ENCODE measurements around the gene PLEKHA6.

Gene PLEKHA6

GRCh38 chr1:204188959-204189639 is 170.6 kb downstream of the PLEKHA6 start:
- no peaks in the 10 kb centered on the region for H3K4me1 ChIP-seq (ENCODE audit: control insufficient read depth in 1 of 2, insufficient read depth in 2 of 2, low read length in 2 of 2)
- no peaks in the 10 kb centered on the region for H3K9me3 ChIP-seq (ENCODE audit: insufficient read depth, low read depth, low read length)
- no peak overlapping the region for H4K8ac ChIP-seq (ENCODE audit: low read depth, low read length)
- H3K27ac ChIP-seq (ENCODE audit: low read depth, low read length): no peak overlapping the region
- H3K4ac ChIP-seq (ENCODE audit: low read depth, low read length): no peak overlapping the region
- no peak overlapping the region for H2BK5ac ChIP-seq (ENCODE audit: low read depth, low read length, poor library complexity)
- no peak overlapping the region for H3K14ac ChIP-seq (ENCODE audit: low read length)
- no peak overlapping the region for H4K12ac ChIP-seq (ENCODE audit: low read depth, low read length)
- no peak overlapping the region for H3K4me3 ChIP-seq (ENCODE audit: low read depth, low read length)
- no peaks in the 10 kb centered on the region for H3K79me2 ChIP-seq (ENCODE audit: control insufficient read depth, insufficient read depth, low read length, poor library complexity)
- H3K9ac ChIP-seq (ENCODE audit: low read length): no peak overlapping the region
- H2BK12ac ChIP-seq (ENCODE audit: low read length): no peak overlapping the region
- H2BK120ac ChIP-seq (ENCODE audit: insufficient read depth, low read length, poor library complexity): no peak overlapping the region
- no peaks in the 10 kb centered on the region for H3K79me1 ChIP-seq (ENCODE audit: low read length)
- H3K27me3 ChIP-seq (ENCODE audit: insufficient read depth, low read length): peaks cover 5% of the 10 kb centered on the region
- DNase-seq: no peak
- H4K91ac ChIP-seq (ENCODE audit: low read depth, low read length): no peak overlapping the region
- WGBS (ENCODE audit: extremely low coverage, insufficient coverage, insufficient read length): no CpG with 5 or more reads among the region's 11 CpGs
- no peak overlapping the region for H3K18ac ChIP-seq (ENCODE audit: low read length)
- H3K4me2 ChIP-seq (ENCODE audit: low read length): no peak overlapping the region
- H2AFZ ChIP-seq (ENCODE audit: insufficient read depth, low read length, poor library complexity): no peak overlapping the region
- H3K36me3 ChIP-seq (ENCODE audit: control insufficient read depth in 1 of 2, insufficient read depth in 2 of 2, low read length in 2 of 2): no peaks in the 10 kb centered on the region
- H3K23ac ChIP-seq (ENCODE audit: low read length): peak overlapping the region; percentile 40
- no peak overlapping the region for H2AK5ac ChIP-seq (ENCODE audit: low read length)

GRCh38 chr1:204186597-204186996 is 173.1 kb downstream of the PLEKHA6 start:
- Histone ChIP-seq H4K12ac (ENCODE audit: low read depth, low read length) (no peak overlapping the region), H2AFZ (ENCODE audit: insufficient read depth, low read length, poor library complexity) (no peak overlapping the region), H3K9me3 (ENCODE audit: insufficient read depth, low read depth, low read length) (no peaks in the 10 kb centered on the region), H3K4ac (ENCODE audit: low read depth, low read length) (no peak overlapping the region), H3K4me1 (ENCODE audit: control insufficient read depth in 1 of 2, insufficient read depth in 2 of 2, low read length in 2 of 2) (no peaks in the 10 kb centered on the region), H3K14ac (ENCODE audit: low read length) (no peak overlapping the region), H4K91ac (ENCODE audit: low read depth, low read length) (no peak overlapping the region), H4K8ac (ENCODE audit: low read depth, low read length) (no peak overlapping the region), H2BK5ac (ENCODE audit: low read depth, low read length, poor library complexity) (no peak overlapping the region), H3K23ac (ENCODE audit: low read length) (no peak overlapping the region), H3K79me1 (ENCODE audit: low read length) (no peaks in the 10 kb centered on the region), H3K9ac (ENCODE audit: low read length) (no peak overlapping the region), H3K4me2 (ENCODE audit: low read length) (no peak overlapping the region), H2BK12ac (ENCODE audit: low read length) (no peak overlapping the region), H2BK120ac (ENCODE audit: insufficient read depth, low read length, poor library complexity) (no peak overlapping the region), H3K79me2 (ENCODE audit: control insufficient read depth, insufficient read depth, low read length, poor library complexity) (no peaks in the 10 kb centered on the region), H2AK5ac (ENCODE audit: low read length) (no peak overlapping the region), H3K18ac (ENCODE audit: low read length) (no peak overlapping the region), H3K36me3 (ENCODE audit: control insufficient read depth in 1 of 2, insufficient read depth in 2 of 2, low read length in 2 of 2) (no peaks in the 10 kb centered on the region), H3K4me3 (ENCODE audit: low read depth, low read length) (peak overlapping the region; percentile 20), H3K27ac (ENCODE audit: low read depth, low read length) (no peak overlapping the region), H3K27me3 (ENCODE audit: insufficient read depth, low read length) (peaks cover 5% of the 10 kb centered on the region)
- no peak for DNase-seq
- WGBS (ENCODE audit: extremely low coverage, insufficient coverage, insufficient read length): no CpG with 5 or more reads among the region's 10 CpGs

- Histone ChIP-seq H4K91ac (ENCODE audit: low read depth, low read length) (no peak overlapping the region), H2AK5ac (ENCODE audit: low read length) (no peak overlapping the region), H2BK12ac (ENCODE audit: low read length) (no peak overlapping the region), H3K23ac (ENCODE audit: low read length) (no peak overlapping the region), H3K36me3 (ENCODE audit: control insufficient read depth in 1 of 2, insufficient read depth in 2 of 2, low read length in 2 of 2) (no peaks in the 10 kb centered on the region), H4K8ac (ENCODE audit: low read depth, low read length) (no peak overlapping the region), H3K79me2 (ENCODE audit: control insufficient read depth, insufficient read depth, low read length, poor library complexity) (no peaks in the 10 kb centered on the region), H3K4me2 (ENCODE audit: low read length) (no peak overlapping the region), H3K14ac (ENCODE audit: low read length) (no peak overlapping the region), H3K4me3 (ENCODE audit: low read depth, low read length) (no peak overlapping the region), H2AFZ (ENCODE audit: insufficient read depth, low read length, poor library complexity) (no peak overlapping the region), H4K12ac (ENCODE audit: low read depth, low read length) (no peak overlapping the region), H3K4ac (ENCODE audit: low read depth, low read length) (no peak overlapping the region), H3K27me3 (ENCODE audit: insufficient read depth, low read length) (no peaks in the 10 kb centered on the region), H3K9me3 (ENCODE audit: insufficient read depth, low read depth, low read length) (peaks cover 3% of the 10 kb centered on the region), H3K79me1 (ENCODE audit: low read length) (no peaks in the 10 kb centered on the region), H3K18ac (ENCODE audit: low read length) (no peak overlapping the region), H2BK120ac (ENCODE audit: insufficient read depth, low read length, poor library complexity) (no peak overlapping the region), H3K9ac (ENCODE audit: low read length) (peak overlapping the region; percentile 4), H2BK5ac (ENCODE audit: low read depth, low read length, poor library complexity) (no peak overlapping the region), H3K4me1 (ENCODE audit: control insufficient read depth in 1 of 2, insufficient read depth in 2 of 2, low read length in 2 of 2) (no peaks in the 10 kb centered on the region), H3K27ac (ENCODE audit: low read depth, low read length) (no peak overlapping the region)
- WGBS (ENCODE audit: extremely low coverage, insufficient coverage, insufficient read length): no CpG with 5 or more reads among the region's 1 CpG
- no peak for DNase-seq
Observed at GRCh38 chr1:204181116-204181515, 178.6 kb downstream of the PLEKHA6 start.

- no peak overlapping the region for H3K9ac ChIP-seq (ENCODE audit: low read length)
- no peaks in the 10 kb centered on the region for H3K36me3 ChIP-seq (ENCODE audit: control insufficient read depth in 1 of 2, insufficient read depth in 2 of 2, low read length in 2 of 2)
- H2AK5ac ChIP-seq (ENCODE audit: low read length): no peak overlapping the region
- no peak overlapping the region for H2BK5ac ChIP-seq (ENCODE audit: low read depth, low read length, poor library complexity)
- no peak overlapping the region for H4K91ac ChIP-seq (ENCODE audit: low read depth, low read length)
- DNase-seq: no peak
- H3K4me2 ChIP-seq (ENCODE audit: low read length): no peak overlapping the region
- H3K27ac ChIP-seq (ENCODE audit: low read depth, low read length): no peak overlapping the region
- no peak overlapping the region for H3K4ac ChIP-seq (ENCODE audit: low read depth, low read length)
- H3K4me1 ChIP-seq (ENCODE audit: control insufficient read depth in 1 of 2, insufficient read depth in 2 of 2, low read length in 2 of 2): no peaks in the 10 kb centered on the region
- no peak overlapping the region for H3K4me3 ChIP-seq (ENCODE audit: low read depth, low read length)
- H4K8ac ChIP-seq (ENCODE audit: low read depth, low read length): no peak overlapping the region
- no peak overlapping the region for H2AFZ ChIP-seq (ENCODE audit: insufficient read depth, low read length, poor library complexity)
- no peaks in the 10 kb centered on the region for H3K27me3 ChIP-seq (ENCODE audit: insufficient read depth, low read length)
- no peaks in the 10 kb centered on the region for H3K79me1 ChIP-seq (ENCODE audit: low read length)
- H3K9me3 ChIP-seq (ENCODE audit: insufficient read depth, low read depth, low read length): peaks cover 3% of the 10 kb centered on the region
- no CpG with 5 or more reads among the region's 6 CpGs for WGBS (ENCODE audit: extremely low coverage, insufficient coverage, insufficient read length)
- no peak overlapping the region for H2BK12ac ChIP-seq (ENCODE audit: low read length)
- no peaks in the 10 kb centered on the region for H3K79me2 ChIP-seq (ENCODE audit: control insufficient read depth, insufficient read depth, low read length, poor library complexity)
- no peak overlapping the region for H3K18ac ChIP-seq (ENCODE audit: low read length)
- no peak overlapping the region for H2BK120ac ChIP-seq (ENCODE audit: insufficient read depth, low read length, poor library complexity)
- no peak overlapping the region for H3K14ac ChIP-seq (ENCODE audit: low read length)
- no peak overlapping the region for H3K23ac ChIP-seq (ENCODE audit: low read length)
- no peak overlapping the region for H4K12ac ChIP-seq (ENCODE audit: low read depth, low read length)
Observed at GRCh38 chr1:204180133-204180532, 179.6 kb downstream of the PLEKHA6 start.

Measured in trophoblast cell (in vitro differentiated cells and primary cell).